NCI-H524 (cell line): ENCODE measurements around the gene YAP1.
"Not testable (repeated sequence)": the region's sequence is repeated elsewhere in the genome, so short reads cannot be mapped to it uniquely, and the experiment has no call there.

Experiments used
- DNase-seq, 2 experiments: peaks; one replicate each; lab custom pipeline; 2025; lab: John Stamatoyannopoulos, UW

Gene YAP1

DNA sequence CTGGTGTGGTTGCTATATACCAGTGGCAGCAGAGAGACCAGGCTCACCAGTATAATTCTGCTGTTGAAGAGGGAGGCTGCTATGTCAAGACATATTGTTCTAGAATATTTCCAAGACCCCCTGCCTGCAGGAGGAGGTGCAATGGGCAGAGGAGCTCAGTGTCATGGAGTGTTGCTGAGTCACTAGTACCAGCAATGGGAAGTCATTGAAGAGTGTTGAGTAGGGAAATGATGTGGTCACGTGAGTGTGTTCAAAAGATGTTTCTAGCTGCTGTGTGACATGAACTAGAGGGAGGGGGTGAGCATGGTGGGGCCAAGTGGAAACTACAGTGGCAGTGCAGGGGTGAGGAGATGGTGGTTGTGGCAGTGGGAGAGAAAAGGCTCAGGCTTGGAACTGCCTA lies 130.8 kb downstream of the YAP1 start:
- no peak for DNase-seq

DNA sequence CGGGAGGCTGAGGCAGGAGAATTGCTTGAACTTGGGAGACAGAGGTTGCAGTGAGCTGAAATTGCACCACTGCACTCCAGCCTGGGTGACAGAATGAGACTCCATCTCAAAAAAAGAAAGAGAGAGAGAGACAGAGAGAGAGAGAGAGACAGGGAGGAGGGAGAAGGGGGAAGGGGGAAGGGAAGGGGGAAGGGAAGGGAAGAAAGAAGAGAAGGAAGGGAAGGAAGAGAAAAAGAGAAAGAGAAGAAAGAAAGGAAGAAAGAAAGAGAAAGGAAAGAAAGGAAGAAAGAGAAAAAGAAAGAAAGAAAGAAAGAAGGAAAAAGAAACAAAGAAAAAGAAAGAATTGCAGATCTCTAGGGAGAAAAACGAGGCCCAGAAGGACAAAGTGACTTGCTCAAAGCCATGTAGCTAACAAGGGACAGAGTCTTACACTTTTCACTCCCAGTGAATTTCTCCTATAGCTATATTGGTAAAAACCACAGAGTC lies 133.2 kb downstream of the YAP1 start:
- DNase-seq = no peak

DNA sequence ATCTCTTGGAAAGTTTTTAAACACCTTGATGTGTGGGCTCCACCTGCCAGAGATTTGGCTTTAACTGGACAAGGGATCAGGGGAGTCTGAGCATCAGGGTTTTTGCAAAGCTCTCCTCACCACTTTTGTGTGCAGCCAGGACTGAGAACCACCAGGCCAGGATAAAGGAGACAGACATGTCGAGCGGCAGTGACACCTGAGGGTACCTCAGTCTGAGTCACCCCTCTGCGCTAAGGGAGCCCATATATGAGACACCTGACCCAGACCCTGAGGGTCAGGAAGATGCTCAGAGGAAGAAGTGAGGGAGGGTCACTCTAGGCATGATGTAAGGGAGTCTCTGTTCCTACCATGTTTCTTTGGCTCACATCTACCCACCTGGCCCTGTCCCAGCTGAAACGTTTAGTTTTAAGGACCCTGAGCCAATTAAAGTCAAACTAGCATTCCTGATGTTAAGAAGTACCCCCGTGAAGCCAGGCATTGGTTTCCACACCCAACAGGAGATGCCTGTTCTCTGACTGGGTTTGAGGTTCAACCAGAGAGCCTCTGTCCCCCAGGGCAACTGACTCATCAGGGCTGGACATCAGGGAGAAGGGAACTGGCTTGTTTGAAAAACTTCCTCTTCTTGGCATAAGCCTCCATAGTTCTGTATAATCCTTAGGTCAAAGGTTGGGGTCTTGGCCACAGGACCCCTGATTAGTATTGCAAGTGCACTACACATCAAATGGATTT lies 134.6 kb downstream of the YAP1 start:
- DNase-seq = no peak

DNA sequence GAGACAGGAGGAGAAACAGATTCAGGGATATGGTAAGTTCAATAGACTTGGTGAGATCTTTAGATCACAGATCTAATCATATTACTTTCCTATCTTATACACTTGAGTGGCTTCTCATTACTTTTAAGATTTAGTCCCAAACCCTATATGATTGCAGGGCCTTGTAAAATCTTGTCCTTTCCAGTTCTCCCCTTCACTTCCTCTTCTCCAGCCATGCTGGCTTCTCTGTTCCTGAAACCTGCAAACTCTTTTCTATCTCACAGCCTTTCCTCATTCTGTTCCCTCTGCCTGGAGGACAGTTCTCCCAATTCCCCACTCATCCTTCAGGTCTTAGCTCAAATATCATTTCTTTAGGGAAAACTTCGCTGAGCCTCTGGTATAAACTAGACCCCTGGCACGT lies 141.2 kb downstream of the YAP1 start:
- DNase-seq = no peak

DNA sequence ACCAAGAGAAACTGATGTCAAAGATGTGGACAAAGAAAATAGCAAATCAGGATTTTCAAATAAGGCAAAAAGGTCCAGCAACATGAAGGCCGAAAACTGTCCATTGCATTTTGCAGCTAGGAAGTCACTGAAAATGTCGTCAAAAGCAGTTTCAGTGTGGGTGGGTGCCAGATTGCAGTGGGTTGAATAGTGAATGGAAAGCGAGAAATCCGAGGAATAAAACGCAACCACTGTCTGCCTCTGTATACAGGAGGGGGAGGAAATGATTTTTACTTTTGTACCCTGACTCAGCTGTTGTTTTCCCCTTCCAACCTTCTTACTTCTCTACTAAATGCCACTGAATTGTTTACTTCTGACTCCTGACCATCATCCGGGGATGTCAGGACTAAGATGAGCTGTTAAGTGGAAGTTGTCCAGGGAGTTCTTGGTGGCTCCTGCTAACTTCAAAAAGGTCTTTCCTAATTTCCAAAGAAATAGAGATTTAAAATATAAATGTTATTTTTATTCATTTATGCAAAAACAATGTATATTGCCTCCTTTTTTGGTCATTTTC lies 142.2 kb downstream of the YAP1 start:
- no peak for DNase-seq

DNA sequence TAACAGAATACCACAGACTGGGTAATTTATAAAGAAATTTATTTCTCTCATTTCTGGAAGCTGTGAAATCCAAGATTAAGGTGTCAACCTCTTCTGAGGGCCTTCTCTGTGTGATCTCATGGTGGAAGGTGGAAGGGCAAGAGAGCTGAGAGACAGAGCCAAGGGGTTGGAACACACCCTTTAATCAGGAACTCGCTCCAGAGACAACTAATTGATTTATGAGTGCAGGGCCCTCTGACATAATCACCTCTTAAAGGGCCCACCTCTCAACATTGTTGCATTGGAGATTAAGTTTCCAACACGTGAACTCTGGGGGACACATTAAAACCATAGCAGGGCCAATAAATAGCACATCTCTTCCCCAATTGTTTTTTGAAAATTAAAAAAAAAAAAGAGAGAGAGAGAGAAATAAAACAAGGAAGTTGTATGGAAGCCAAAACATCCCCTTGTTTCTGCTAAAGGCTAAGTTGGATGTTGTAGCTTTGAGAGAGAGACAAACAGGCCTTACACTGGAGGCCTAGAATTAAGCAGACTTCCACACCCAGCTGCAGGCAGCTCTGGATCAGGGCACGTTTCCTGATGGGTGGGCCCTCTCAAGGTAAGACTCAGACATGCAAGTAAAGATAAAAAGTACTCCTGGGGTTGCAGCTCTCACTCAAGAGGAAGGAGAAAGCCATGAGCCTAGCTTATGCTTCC lies 142.9 kb downstream of the YAP1 start:
- DNase-seq = no peak

DNA sequence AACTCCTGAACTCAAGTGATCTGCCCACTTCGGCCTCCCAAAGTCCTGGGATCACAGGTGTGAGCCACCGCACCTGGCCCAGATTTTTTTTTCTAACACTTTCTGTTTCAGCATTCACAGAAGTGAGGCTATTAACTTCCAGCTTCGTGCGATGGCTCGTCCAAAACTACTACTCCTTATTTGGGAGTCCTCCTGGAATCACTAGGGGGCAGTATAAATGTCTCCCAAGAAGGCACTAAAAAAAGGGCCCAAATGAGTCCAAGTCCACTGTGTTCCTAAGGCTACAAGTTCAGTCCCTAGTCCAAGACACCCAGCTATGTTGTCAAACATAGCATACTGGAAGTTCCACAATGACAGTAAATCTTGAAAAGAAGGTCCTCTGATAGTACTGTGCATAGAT lies 143.8 kb downstream of the YAP1 start:
- peak in 1 of 2 experiments; percentile 7 for DNase-seq

DNA sequence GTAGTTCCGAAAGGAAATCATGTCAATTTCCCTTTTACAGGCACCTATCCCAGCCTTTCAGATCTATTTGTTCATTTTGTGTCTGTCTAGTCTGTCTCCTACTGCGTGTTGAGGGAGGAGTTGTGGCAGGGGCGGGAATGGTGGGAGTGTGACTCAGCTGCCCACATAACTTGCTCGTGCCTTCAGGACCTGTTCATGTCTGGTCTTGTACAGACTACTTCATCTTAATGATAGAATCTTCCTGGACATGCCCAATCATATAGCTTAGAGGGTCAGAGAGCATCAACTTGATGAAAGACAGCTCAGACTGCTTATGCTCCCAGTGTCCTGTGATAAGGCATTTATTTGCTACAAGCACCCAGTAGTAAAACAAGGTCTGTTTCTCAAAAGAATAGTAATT lies 146.0 kb downstream of the YAP1 start:
- DNase-seq = no peak

DNA sequence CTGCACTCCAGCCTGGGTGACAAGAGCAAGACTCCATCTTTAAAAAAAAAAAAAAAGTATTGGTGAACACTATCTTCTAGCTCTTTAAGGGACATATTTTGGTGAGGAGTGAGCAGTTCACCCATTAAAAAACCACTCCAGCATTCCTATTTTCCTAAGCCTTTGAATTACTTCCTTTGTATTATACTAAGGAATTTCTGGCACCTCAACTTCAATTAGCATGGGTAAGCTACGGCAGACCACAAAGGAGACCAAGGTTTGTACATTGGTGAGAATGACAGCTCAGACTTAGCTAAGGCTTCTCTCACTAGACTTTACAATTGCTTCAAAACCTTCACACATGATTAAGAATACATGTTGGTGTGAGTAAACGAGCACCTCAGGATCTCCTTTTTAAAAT lies 150.0 kb downstream of the YAP1 start:
- DNase-seq = no peak

DNA sequence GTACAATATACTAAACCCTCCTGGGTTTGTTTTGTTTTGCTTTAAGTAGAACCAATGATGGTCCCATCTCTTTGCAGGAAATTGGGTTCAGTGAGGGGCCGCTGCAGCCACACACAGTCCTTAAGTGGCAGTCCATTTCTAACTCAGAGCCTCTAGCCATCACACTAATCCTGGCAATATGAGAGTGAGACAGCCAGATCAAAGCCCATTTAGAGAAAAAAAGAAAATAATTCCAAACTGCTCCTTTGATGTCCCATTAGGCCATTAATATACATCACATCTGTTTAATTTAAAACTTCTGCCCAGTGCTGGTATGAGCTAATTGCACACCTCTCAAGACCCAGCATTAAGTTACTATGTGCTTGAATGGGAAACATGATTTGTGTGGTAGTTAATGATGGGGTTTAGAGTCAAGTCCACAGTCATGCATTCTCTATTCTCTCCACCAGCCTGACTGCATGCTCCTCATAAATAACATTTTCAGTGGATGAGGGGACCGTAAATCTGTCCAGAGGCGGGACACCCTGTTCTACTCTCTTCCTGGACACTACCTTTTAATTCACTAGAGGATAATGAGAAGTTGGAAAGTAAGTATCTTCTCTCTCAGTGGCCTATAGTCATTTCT lies 153.2 kb downstream of the YAP1 start:
- DNase-seq = no peak

DNA sequence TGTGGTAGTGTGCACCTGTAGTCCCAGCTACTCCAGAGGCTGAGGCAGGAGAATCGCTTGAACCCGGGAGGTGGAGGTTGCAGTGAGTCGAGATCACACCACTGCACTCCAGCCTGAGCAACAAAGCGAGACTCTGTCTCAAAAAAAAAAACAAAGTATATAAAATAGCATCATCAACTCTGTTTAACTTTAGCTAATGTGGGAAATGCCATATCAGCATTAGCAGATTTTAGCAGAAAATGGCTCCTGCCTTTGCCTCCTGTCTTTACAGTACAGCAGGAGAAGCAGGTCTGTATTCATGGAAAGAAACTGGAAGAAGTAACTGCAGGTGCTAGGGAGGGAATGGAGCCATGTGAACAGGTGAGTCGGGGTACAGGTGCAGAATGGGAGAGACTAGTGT lies 154.5 kb downstream of the YAP1 start:
- not testable (repeated sequence) for DNase-seq

DNA sequence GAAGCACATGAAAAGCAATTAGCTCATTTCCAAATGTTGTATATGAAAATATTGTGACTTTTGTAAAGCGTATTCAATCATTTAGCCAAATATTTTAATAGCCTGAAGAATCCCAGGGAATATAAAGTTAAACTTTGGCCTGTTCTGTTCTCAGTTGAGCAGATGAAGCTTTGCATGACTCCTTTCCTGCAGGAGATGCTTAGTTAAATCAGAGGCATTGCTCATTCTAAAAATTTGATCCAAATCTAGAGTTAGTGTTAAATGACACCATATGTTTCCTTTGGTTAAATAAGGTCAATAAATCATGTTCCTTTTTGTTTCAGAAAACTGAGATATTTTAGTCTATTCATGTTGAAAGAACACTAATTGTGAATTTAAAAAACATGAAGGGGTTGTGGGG lies 155.9 kb downstream of the YAP1 start:
- DNase-seq = no peak

DNA sequence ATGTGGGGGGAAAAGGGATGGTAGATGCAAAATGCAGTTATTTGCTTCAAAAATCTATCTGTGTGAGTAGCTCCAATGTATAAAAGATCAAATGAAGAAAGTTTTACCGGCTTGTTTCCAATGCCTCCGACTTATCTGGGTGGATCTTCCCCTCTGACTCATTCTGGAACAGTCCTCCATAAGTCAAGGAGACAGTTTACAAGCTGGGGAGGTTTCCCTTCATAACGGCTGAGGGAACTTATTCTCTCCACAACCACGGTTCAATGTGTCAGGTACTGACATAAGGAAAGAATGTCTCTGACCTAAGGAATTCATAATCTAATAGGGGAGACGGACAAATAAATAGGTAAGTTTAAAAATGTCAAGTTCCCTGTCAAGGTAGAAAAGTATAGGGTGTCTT lies 157.4 kb downstream of the YAP1 start:
- no peak for DNase-seq

DNA sequence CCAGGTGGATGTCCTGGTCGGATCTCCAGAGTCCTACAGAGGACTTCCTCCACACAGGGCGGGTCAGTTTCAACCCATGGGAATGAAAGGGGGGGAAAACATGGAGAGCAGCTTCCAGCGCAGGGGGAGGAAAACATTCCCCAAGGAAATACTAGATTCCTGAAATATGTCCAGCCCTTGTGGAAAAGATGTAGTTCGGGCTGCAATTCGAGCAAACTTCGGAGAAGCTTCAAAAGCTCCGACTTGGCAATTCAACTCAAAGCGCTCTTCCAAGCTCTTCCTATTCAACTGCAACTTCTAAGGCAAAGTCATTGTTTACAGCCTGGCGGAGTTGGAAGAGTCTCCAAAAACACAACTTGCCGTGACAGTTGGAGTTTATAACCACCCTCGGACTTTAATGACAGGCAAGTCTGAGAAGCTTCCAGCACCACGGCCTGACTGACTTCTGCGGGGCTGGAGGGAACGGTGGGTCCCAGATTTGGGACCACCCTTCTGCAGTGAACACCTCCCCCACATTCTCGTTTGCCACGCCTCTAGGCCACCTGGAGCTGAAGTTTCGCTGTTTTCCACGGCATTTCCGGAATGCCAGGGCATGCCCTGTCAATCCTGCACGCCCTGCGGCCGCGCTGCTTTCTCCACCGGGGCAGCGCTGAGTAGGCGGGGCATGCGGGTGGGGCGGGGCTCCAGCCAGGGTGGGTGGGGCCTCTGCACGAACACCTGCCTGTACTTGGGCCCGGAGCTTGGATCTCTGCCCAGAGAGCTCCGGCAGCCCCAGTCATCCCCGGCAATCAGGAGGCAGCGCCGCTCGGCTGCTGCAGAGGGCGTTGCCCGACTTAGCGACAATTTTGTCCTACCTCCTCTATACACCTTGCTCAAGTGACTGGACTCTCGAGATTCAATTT lies 158.1 kb downstream of the YAP1 start:
- DNase-seq = peak; percentile 20 to 75

DNA sequence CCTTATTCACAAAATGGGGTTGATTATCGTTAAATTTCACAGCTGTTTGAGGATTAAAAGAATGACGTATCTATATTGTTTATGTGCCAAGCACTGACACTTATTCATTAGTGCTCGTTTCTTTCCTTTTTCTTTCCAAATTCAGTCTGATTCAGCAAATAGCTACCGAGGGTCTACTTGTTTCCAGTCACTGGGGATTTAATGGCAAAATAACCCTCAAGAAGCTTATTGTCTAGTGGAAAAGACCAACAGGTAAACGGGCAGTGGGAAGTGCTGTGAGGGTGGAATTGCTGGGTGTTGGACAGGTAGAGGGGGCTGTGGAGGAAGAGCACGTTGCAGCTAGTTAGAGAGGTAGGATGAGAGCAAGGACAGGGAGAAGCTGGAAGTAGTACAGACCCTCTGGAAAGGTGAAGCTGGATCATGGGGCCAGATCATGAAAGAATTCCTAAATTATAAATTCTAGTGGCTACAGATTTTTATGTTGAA lies 158.8 kb downstream of the YAP1 start:
- no peak for DNase-seq

DNA sequence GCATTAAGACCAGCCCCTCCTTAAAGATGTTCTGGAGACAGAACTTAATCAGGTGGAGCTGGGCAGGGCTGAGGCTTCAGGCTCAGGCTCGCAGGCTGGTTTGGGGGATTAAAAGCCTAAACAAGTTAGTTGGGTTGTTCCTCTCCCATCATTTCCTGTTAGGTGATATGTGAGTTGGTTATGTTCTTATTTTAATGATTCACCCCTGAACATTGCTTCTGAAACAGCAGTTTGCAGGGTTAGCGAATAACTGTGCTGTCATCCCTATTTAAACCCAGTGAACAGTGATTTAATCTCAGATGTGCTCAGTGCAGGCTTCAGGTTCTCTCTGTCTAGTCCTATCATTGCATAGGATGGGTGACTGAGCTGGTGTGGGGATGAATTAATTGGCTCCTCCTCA lies 159.7 kb downstream of the YAP1 start:
- DNase-seq = no peak

DNA sequence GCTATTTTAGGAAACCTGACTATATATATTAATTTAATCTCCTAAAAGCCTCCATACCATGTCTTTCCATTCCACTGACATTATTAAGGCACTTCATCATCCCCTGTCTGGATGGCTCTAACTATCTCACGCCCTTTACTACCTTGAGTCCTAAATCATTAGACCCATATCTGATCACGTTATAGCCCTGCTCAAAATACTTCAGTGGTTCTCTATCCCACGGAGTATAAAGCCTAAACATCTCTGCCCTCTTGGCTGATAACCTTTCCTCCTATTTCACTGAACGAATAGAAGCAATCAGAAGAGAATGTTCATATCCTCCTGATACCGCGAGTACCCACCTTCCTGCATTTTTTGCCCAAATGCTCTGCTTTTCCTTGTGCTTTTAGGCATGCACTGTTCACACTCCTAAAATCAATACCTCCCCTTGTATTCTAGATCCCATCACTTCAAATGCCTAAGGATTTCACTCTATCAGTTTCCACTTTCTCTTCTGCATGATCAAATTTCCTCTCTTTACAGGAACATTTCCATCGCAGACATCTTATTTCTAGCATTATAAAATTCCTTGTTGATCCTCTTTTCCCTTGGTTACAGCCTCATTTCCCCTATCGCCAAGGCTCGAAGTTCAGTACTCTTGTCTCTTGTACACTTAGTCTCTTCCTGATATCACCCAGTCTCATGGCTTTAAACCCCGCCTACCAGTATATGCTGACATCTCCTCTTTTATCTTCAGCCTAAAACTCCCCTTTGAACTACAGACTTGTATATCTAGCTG lies 162.0 kb downstream of the YAP1 start:
- DNase-seq = no peak

DNA sequence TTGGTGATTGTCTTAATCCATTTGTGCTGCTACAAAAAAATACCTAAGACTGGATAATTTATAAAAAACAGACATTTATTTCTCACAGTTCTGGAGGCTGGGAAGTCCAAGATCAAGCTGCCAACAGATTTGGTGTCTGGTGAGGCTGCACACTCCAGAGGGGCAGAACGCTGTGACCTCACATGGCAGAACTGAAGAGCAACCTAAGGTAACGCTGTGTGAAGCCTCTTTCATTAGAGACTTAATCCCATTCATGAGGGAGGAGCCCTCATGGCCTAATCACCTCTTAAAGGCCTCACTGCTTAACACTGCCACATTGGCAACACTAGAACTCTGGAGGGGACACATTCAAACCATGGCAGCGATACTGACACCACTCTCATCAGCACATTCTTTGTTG lies 164.4 kb downstream of the YAP1 start:
- DNase-seq = peak in 1 of 2 experiments; percentile 41

DNA sequence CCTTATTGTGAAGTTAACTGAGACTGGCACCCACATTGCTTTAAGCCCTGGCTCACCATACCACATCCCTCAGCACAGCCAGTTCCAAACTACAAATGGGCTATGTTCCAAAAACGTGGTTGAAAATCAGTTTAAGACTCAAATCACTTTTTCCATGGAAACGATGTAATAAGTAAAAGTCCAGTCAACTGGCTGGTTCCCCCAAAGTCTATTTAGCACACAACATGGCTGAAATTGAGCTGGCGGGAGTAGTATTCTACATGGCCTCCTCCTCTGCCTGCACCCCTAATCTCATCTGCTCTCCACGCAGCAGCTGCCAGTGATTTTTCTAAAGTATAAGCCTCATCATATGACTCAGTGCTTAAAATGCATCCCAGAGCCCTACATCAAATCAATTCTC lies 166.1 kb downstream of the YAP1 start:
- DNase-seq = no peak

DNA sequence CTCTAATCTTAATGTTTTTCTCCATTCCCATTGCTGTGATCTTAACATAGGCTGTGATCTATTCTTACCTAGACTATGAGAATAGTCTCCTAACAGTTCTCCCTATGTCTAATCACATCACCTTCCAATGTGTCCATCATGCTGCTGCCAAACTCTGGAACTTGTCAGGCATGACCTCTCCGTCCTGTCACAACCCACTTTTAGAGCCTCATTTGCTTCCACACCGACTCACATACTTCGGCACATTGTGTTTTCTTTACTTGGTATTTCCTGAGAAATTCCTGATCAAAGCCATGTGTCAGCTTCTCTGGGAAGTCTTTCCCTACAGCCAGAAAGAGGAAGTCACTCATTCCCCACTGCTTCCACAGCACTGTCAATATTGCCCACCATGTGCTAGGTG lies 166.5 kb downstream of the YAP1 start:
- DNase-seq = no peak

DNA sequence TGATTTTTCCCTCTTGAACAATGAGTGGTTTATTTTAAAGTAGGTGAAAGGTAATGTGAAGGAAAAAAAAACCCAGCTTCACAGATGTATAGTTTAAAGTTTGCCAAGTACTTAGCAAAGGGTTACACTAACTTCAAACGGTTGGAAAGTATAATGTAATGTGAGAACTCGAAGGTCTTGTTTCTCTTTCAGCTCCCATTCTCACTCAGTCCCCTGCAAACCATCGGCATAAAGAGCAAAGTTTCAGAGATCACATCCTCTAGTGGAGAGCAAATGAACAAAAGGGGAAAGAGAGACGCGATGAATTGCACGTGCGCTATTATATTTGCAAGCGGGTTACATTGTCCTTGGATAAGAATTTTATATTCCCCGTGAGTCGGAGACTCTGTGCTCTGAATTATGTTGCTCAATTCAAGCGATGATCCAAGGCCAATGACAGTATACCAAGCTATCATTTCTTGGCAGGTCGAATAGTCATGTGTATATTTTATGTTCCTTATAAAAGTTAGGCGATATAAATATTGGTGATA lies 169.5 kb downstream of the YAP1 start:
- peak in 1 of 2 experiments; percentile 27 for DNase-seq
